SH-SY5Y (cell line): Measurements from ENCODE around the gene WWOX.

Source experiments
- GATA2 ChIP-seq: IDR thresholded peaks from 2 replicates; pipeline ENCODE4 v1.6.1; 2011; ENCODE audit warnings: mild to moderate bottlenecking, low read depth, low read length
- GATA3 ChIP-seq: IDR thresholded peaks from 2 replicates; pipeline ENCODE4 v1.6.1; 2011; ENCODE audit warnings: low read depth, mild to moderate bottlenecking, low read length, moderate library complexity

- TF ChIP-seq GATA3 (no peak), GATA2 (no peak)
Observed at GRCh38 chr16:78884204-78884603, 784.8 kb downstream of the WWOX start.
